Left ventricle myocardium inferior (tissue), 1 donor: ENCODE results near the gene RNPS1. TPM values are rescaled to one million over a fixed set of nuclear protein-coding genes. Genes with fewer than 3 reads are reported as not detected.

Experiments
- DNase-seq: peaks from one replicate; pipeline ENCODE4 v3.0.0-alpha.2; 2020
- H3K27ac ChIP-seq: fragments of 200-600 bp; replicated peaks from 2 replicates; pipeline ENCODE4 v1.8.0; 2021
- H3K27me3 ChIP-seq: fragments of 200-600 bp; 2 replicates; pipeline ENCODE4 v1.8.0; 2021; ENCODE audit warnings: low read depth
- H3K36me3 ChIP-seq: fragments of 200-600 bp; 2 replicates; pipeline ENCODE4 v1.8.0; 2021
- H3K4me1 ChIP-seq: fragments of 200-600 bp; 2 replicates; pipeline ENCODE4 v1.8.0; 2021
- H3K4me3 ChIP-seq: fragments of 200-600 bp; 2 replicates; pipeline ENCODE4 v1.8.0; 2021; ENCODE audit warnings: mild to moderate bottlenecking, moderate library complexity
- H3K9me3 ChIP-seq: fragments of 200-600 bp; replicated peaks from 2 replicates; pipeline ENCODE4 v1.8.0; 2021
- CTCF ChIP-seq: fragments of 200-600 bp; IDR thresholded peaks from 2 replicates; pipeline ENCODE4 v1.8.0; 2021; ENCODE audit warnings: antibody characterized with exemption, mild to moderate bottlenecking, borderline replicate concordance
- intact Hi-C: fragments of 100-400 bp; cut with micrococcal nuclease; formaldehyde crosslinking; loops from one replicate; pipeline ENCODE4 v1.11.0; 2022
- total RNA-seq: library from RNA; stranded (reverse); fragmentation: NEBNext Ultra II Directional; extraction: Animal tissue kit (Norgen Biotek cat#: 25700); gene quantifications from one replicate; pipeline ENCODE4 v1.2.1, GENCODE V29; 2021
- donor health status: DM: no; HTN: yes; CAD: no; lungs with severe emphysema.

The RNPS1 gene
- total RNA-seq, 1 donor from 2014 or later: 106 TPM

GRCh38 chr16:2231016-2231931 lies 36.7 kb downstream of the RNPS1 start:
- Histone ChIP-seq H3K27me3 (peaks cover 8% of the 10 kb centered on the region), H3K9me3 (no peaks in the 10 kb centered on the region), H3K4me1 (peaks cover 16% of the 10 kb centered on the region), H3K27ac (no peak overlapping the region), H3K4me3 (no peak overlapping the region), H3K36me3 (peaks cover 86% of the 10 kb centered on the region)
- no peak for TF ChIP-seq CTCF
- DNase-seq: no peak
- intact Hi-C loops: no loop called here

- no peak for TF ChIP-seq CTCF
- Histone ChIP-seq H3K4me1 (peaks cover 20% of the 10 kb centered on the region), H3K4me3 (no peak overlapping the region), H3K27ac (no peak overlapping the region), H3K27me3 (peaks cover 1% of the 10 kb centered on the region), H3K36me3 (peaks cover 80% of the 10 kb centered on the region), H3K9me3 (no peaks in the 10 kb centered on the region)
- no peak for DNase-seq
- intact Hi-C loops: no loop called here
These were observed 37.5 kb downstream of the RNPS1 start for GRCh38 chr16:2230376-2230775.

GRCh38 chr16:2229632-2230250 lies 38.2 kb downstream of the RNPS1 start:
- intact Hi-C loops: no loop called here
- Histone ChIP-seq H3K4me1 (peaks cover 26% of the 10 kb centered on the region), H3K4me3 (no peak overlapping the region), H3K9me3 (no peaks in the 10 kb centered on the region), H3K36me3 (peaks cover 74% of the 10 kb centered on the region), H3K27me3 (no peaks in the 10 kb centered on the region), H3K27ac (no peak overlapping the region)
- DNase-seq: no peak
- no peak for TF ChIP-seq CTCF

GRCh38 chr16:2229091-2229490 lies 38.8 kb downstream of the RNPS1 start:
- no peak for TF ChIP-seq CTCF
- H3K36me3 ChIP-seq: peaks cover 67% of the 10 kb centered on the region

GRCh38 chr16:2228161-2228824 lies 39.6 kb downstream of the RNPS1 start:
- no peaks in the 10 kb centered on the region for H3K9me3 ChIP-seq
- H3K27ac ChIP-seq: no peak overlapping the region
- H3K27me3 ChIP-seq: no peaks in the 10 kb centered on the region
- peaks cover 59% of the 10 kb centered on the region for H3K36me3 ChIP-seq
- TF ChIP-seq CTCF: no peak
- intact Hi-C loops: no loop called here
- H3K4me1 ChIP-seq: peaks cover 39% of the 10 kb centered on the region
- DNase-seq: no peak
- no peak overlapping the region for H3K4me3 ChIP-seq

More at GRCh38 chr16:2229091-2229490, 38.8 kb downstream of the RNPS1 start:
- Histone ChIP-seq H3K4me1 (peaks cover 33% of the 10 kb centered on the region), H3K27ac (no peak overlapping the region), H3K4me3 (no peak overlapping the region), H3K9me3 (no peaks in the 10 kb centered on the region), H3K27me3 (no peaks in the 10 kb centered on the region)
- intact Hi-C loops: no loop called here
- no peak for DNase-seq
